Measurements from ENCODE around the gene PBX4. TPM values are rescaled to one million over a fixed set of nuclear protein-coding genes. Genes with fewer than 3 reads are reported as not detected.

The PBX4 gene
- total and polyA plus RNA-seq, 10 of the 15 experiments (the other 5 are each of a cell fraction or from before 2014, with no cell fraction given): 0.18 to 17.3 (median 4.2) TPM

DNA sequence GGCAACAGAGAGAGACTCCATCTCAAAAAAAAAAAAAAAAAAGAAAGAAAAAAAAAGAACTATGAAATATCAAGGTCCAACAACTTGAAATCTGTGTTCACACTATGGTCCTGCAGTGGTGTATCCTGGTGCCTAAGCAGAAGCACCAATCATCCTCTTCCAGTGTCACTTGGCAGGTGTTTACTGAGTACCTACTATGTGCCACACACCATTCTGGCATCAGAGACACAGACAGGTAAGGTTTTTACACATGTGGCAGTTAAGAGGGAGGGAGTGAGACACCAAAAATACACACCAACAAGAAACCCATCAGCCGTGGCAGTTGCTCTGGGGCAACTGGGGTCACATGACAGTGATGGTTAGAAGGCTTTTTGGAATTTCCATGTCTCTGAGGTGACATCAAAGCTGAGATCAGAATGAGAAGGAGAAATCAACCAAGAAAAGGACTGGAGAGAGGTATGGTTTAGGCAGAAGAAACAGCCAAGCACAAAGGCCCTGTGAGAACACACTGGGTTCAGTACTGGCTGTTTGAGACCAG, 17.6 kb downstream of the PBX4 start (continued):
- TF ChIP-seq CEBPZ (IDR thresholded peaks at IDR 0.05; ENCODE audit: low read depth, low read length) (no peak), IKZF1 (conservative IDR thresholded peaks at IDR 0.05) (0 out of 2 replicates have a peak, but pooled peaks have one; percentile 20), ATF2 (IDR thresholded peaks at IDR 0.05; ENCODE audit: low read length) (no peak), NFIC (IDR thresholded peaks at IDR 0.05; ENCODE audit: low read depth, low read length) (0 out of 2 replicates have a peak, but pooled peaks have one; percentile 26)
- TF ChIP-seq, protein P1, sequence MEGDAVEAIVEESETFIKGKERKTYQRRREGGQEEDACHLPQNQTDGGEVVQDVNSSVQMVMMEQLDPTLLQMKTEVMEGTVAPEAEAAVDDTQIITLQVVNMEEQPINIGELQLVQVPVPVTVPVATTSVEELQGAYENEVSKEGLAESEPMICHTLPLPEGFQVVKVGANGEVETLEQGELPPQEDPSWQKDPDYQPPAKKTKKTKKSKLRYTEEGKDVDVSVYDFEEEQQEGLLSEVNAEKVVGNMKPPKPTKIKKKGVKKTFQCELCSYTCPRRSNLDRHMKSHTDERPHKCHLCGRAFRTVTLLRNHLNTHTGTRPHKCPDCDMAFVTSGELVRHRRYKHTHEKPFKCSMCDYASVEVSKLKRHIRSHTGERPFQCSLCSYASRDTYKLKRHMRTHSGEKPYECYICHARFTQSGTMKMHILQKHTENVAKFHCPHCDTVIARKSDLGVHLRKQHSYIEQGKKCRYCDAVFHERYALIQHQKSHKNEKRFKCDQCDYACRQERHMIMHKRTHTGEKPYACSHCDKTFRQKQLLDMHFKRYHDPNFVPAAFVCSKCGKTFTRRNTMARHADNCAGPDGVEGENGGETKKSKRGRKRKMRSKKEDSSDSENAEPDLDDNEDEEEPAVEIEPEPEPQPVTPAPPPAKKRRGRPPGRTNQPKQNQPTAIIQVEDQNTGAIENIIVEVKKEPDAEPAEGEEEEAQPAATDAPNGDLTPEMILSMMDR (IDR thresholded peaks at IDR 0.05 in 2 of 3, conservative IDR thresholded peaks at IDR 0.05 in 1 of 3; ENCODE audit: control insufficient read depth in 2 of 3, extremely low read depth in 1 of 3, insufficient read depth in 1 of 3, low read depth in 3 of 3, low read length in 3 of 3): no peak
